Measurements from ENCODE around the gene HMG20A. TPM values are rescaled to one million over a fixed set of nuclear protein-coding genes. Genes with fewer than 3 reads are reported as not detected.
"Not testable (repeated sequence)": the region's sequence is repeated elsewhere in the genome, so short reads cannot be mapped to it uniquely, and the experiment has no call there.

Gene HMG20A
- 22.4 and 48.6 TPM in 2 replicates for total RNA-seq

GRCh38 chr15:77420610-77421369 lies at the start of gene HMG20A:
TSS of gene HMG20A (plus strand) at chr15:77420888. CDS start at chr15:77458408, 37,520 bp downstream.
- peak; percentile 81 for DNase-seq (ENCODE audit: low read depth)

- DNase-seq (ENCODE audit: low read depth) = no peak
Observed at GRCh38 chr15:77371850-77372563, 48.7 kb upstream of the HMG20A start.

GRCh38 chr15:77373441-77373840 lies 47.2 kb upstream of the HMG20A start:
- DNase-seq (ENCODE audit: low read depth) = no peak

GRCh38 chr15:77375133-77375532 lies 45.6 kb upstream of the HMG20A start:
- no peak for DNase-seq (ENCODE audit: low read depth)

- DNase-seq (ENCODE audit: low read depth) = no peak
Observed at GRCh38 chr15:77376770-77377169, 43.9 kb upstream of the HMG20A start.

GRCh38 chr15:77380033-77380432 lies 40.7 kb upstream of the HMG20A start:
- no peak for DNase-seq (ENCODE audit: low read depth)

- no peak for DNase-seq (ENCODE audit: low read depth)
Observed at GRCh38 chr15:77384086-77384485, 36.6 kb upstream of the HMG20A start.

- DNase-seq (ENCODE audit: low read depth) = no peak
Observed at GRCh38 chr15:77384589-77385359, 35.9 kb upstream of the HMG20A start.

GRCh38 chr15:77386626-77387025 lies 34.1 kb upstream of the HMG20A start:
- no peak for DNase-seq (ENCODE audit: low read depth)

- DNase-seq (ENCODE audit: low read depth) = no peak
Observed at GRCh38 chr15:77387365-77388105, 33.2 kb upstream of the HMG20A start.

- no peak for DNase-seq (ENCODE audit: low read depth)
Observed at GRCh38 chr15:77391372-77391951, 29.2 kb upstream of the HMG20A start.

- no peak for DNase-seq (ENCODE audit: low read depth)
Observed at GRCh38 chr15:77392762-77393470, 27.8 kb upstream of the HMG20A start.

GRCh38 chr15:77393471-77393840 lies 27.2 kb upstream of the HMG20A start:
- DNase-seq (ENCODE audit: low read depth) = no peak

- no peak for DNase-seq (ENCODE audit: low read depth)
Observed at GRCh38 chr15:77395013-77395774, 25.5 kb upstream of the HMG20A start.

- DNase-seq (ENCODE audit: low read depth) = no peak
Observed at GRCh38 chr15:77396692-77397091, 24.0 kb upstream of the HMG20A start.

- DNase-seq (ENCODE audit: low read depth) = no peak
Observed at GRCh38 chr15:77398927-77399326, 21.8 kb upstream of the HMG20A start.

- DNase-seq (ENCODE audit: low read depth) = no peak
Observed at GRCh38 chr15:77400258-77400657, 20.4 kb upstream of the HMG20A start.

- DNase-seq (ENCODE audit: low read depth) = peak; percentile 11
Observed at GRCh38 chr15:77402740-77403379, 17.8 kb upstream of the HMG20A start.

- not testable (repeated sequence) for DNase-seq (ENCODE audit: low read depth)
Observed at GRCh38 chr15:77406173-77406759, 14.4 kb upstream of the HMG20A start.
